ENCODE data around the gene RPTOR.

The RPTOR gene

DNA sequence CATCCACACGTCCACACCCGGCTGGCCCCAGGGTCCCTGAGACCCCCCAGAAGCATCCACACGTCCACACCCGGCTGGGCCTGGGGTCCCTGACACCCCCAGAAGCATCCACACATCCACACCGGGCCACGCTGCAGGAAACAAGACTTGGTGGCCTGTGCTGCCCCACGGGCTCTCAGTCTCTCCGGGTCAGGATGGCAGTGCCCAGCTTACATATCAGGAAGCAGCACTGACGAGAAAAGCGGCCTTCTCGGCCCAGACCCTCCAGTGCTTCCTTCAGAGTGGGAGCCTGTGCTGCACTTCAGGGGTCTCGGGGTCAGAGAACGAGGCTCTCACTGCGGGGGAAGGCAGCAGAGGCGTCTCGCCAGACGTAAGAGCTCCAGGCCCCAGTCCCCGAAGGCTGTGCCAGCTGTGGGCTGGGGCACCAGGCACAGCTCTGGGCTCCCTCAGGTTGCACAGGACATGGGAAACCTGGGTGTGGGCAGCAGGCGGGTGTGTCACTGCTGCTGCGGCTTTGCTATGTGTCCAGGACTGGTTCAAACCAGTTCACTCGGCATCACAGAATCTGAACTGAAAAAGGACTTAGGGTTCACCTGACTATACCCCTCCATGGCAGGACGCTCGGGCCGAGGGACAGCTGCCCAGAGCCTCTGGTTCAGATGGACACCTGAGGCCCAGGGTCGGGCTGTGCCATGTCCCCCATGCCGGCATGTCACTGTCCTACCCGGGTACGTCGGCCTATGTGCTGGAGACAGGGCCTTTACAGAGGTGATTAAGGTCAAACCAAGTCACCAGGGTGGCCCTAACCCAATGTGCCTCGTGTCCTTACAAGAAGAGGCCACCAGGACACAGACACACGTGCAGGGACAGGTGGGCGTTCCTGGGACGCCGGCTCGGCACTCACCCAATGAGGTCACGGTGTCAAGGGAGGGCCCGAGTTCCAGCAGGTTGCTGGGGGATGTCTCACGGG is 406.8 kb downstream of the RPTOR start:
- H3K9me3 ChIP-seq (ENCODE audit: insufficient read depth, low read depth, low read length): no peaks in the 10 kb centered on the region
- WGBS: 94% methylated on average over 38 of the region's 38 CpGs
- no peaks in the 10 kb centered on the region for H3K27me3 ChIP-seq (ENCODE audit: insufficient read depth, low read length)
- no peak overlapping the region for H3K9ac ChIP-seq (ENCODE audit: low read depth, low read length)
- no peak overlapping the region for H3K4me3 ChIP-seq (ENCODE audit: low read length)
- no peaks in the 10 kb centered on the region for H3K4me1 ChIP-seq (ENCODE audit: insufficient read depth, low read length)
- no peak overlapping the region for H3K27ac ChIP-seq (ENCODE audit: low read depth, low read length)
- peaks cover 7% of the 10 kb centered on the region for H3K36me3 ChIP-seq (ENCODE audit: insufficient read depth, low read length)

DNA sequence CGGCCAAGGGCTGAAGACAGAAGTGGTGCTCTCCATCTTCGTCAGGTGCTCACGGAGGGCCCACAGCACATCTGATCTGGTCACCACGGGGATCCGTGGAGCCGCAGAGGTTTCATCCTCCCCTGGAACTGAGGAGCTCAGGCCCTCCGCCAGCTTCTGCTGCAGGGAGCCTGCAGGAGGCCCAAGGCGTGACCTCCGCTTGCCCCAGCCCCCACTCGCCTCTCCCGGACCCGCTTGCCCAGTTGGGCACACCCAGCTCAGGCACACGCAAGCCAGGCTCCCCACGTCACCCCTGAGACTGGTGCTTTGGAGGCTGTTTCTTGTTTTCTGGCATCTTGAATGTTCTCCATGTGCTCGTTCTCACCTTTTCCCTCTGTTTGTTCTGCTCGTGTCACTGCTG is 407.7 kb downstream of the RPTOR start:
- Histone ChIP-seq H3K36me3 (ENCODE audit: insufficient read depth, low read length) (0 out of 2 replicates have a peak, but pooled peaks cover 2% of the 10 kb centered on the region), H3K4me3 (ENCODE audit: low read length) (no peak overlapping the region), H3K4me1 (ENCODE audit: insufficient read depth, low read length) (no peaks in the 10 kb centered on the region), H3K9me3 (ENCODE audit: insufficient read depth, low read depth, low read length) (no peaks in the 10 kb centered on the region), H3K27me3 (ENCODE audit: insufficient read depth, low read length) (no peaks in the 10 kb centered on the region), H3K9ac (ENCODE audit: low read depth, low read length) (no peak overlapping the region), H3K27ac (ENCODE audit: low read depth, low read length) (no peak overlapping the region)
- 93% methylated on average over 16 of the region's 16 CpGs for WGBS

DNA sequence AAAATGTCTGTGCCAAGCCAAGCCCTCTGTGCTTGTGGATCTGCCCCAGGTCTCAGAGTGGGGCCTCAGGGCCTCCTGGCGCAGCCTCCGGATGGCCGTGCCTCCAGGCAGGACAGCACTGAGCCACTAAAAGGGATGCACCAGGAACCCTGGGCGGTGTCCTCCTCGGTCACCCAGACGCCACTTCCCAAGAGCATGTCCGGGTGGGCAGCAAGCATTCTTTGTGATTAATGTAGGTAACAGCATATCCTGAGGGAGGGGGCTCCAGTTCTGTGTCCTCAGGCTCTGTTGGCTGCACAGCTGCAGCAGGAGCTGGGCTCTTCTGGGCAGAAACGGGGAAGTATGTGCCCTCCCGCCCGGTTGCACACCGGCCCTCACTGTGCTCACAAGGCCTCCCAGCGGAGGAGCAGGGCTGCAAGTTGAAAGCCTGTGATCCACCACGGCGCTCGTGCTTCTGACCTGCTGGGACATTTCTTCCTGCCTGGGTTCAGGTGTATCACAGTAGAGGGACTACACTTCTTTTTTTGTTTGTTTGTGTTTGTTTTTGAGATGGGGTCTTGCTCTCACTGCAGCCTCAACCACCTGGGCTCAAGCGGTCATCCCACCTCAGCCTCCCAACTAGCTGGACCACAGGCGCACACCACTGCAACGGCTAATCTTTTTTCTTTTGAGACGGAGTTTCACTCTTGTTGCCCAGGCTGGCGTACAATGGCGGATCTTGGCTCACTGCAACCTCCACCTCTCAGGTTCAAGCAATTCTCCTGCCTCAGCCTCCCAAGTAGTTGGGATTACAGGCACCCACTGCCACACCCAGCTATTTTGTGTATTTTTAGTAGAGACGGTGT is 409.1 kb downstream of the RPTOR start:
- no peak overlapping the region for H3K27ac ChIP-seq (ENCODE audit: low read depth, low read length)
- no peak overlapping the region for H3K4me3 ChIP-seq (ENCODE audit: low read length)
- H3K9ac ChIP-seq (ENCODE audit: low read depth, low read length): no peak overlapping the region
- 95% methylated on average over 22 of the region's 22 CpGs for WGBS
- no peaks in the 10 kb centered on the region for H3K9me3 ChIP-seq (ENCODE audit: insufficient read depth, low read depth, low read length)
- 0 out of 2 replicates have a peak, but pooled peaks cover 2% of the 10 kb centered on the region for H3K36me3 ChIP-seq (ENCODE audit: insufficient read depth, low read length)
- H3K4me1 ChIP-seq (ENCODE audit: insufficient read depth, low read length): no peaks in the 10 kb centered on the region
- H3K27me3 ChIP-seq (ENCODE audit: insufficient read depth, low read length): no peaks in the 10 kb centered on the region

DNA sequence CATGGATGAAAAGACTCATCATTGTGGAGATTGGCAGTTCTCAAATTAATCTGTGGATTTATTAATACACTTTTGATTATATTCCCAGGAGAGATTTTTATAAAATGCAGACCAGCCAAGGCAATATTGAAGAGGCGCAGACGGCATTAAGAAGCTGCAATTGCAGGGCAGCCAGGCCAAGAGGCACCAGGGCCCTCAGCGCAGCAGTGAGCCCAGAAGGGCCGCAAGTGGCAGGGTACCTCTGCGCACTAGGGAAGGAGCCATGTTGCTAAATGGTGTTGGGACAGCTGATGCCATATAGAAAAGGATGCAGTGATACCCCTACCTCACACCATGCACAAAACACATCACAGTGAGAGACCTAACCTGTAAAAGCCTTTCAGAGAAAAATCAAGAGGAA is 410.4 kb downstream of the RPTOR start:
- H3K27me3 ChIP-seq (ENCODE audit: insufficient read depth, low read length): no peaks in the 10 kb centered on the region
- H3K9ac ChIP-seq (ENCODE audit: low read depth, low read length): no peak overlapping the region
- 0 out of 2 replicates have a peak, but pooled peaks cover 2% of the 10 kb centered on the region for H3K36me3 ChIP-seq (ENCODE audit: insufficient read depth, low read length)
- H3K9me3 ChIP-seq (ENCODE audit: insufficient read depth, low read depth, low read length): no peaks in the 10 kb centered on the region
- no peak overlapping the region for H3K4me3 ChIP-seq (ENCODE audit: low read length)
- no peak overlapping the region for H3K27ac ChIP-seq (ENCODE audit: low read depth, low read length)
- H3K4me1 ChIP-seq (ENCODE audit: insufficient read depth, low read length): no peaks in the 10 kb centered on the region
- WGBS: 96% methylated on average over 5 of the region's 5 CpGs

DNA sequence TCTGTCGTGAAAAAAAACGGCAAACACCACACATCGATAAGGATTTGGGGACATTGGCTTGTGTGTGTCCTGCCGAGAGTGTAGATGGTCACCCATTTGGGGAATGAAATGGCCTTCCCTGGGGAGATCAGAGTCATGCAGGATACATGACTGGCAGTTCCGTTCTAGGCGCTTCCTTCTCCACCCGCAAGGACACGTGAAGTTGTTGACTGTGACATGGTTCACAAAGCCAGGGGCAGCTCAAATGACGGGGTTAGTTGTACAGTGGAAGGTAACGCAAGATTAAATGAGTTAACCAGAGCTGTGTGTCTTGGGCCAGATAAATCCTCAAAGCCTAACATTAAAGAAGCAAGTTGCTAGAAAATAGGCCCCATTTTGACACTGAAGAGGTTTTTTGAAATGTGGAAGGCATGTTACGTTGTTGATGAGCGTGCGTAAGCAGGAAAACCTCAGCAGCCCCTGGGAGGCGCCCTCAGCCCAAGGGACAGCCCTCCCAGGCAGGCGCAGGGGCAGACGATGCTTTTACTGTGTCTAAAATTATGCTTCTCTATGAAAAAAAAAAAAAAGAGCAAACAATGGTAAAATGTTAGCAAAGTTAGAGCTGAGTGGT is 411.1 kb downstream of the RPTOR start:
- Histone ChIP-seq H3K27me3 (ENCODE audit: insufficient read depth, low read length) (no peaks in the 10 kb centered on the region), H3K27ac (ENCODE audit: low read depth, low read length) (no peak overlapping the region), H3K9ac (ENCODE audit: low read depth, low read length) (no peak overlapping the region), H3K4me3 (ENCODE audit: low read length) (no peak overlapping the region), H3K4me1 (ENCODE audit: insufficient read depth, low read length) (no peaks in the 10 kb centered on the region), H3K36me3 (ENCODE audit: insufficient read depth, low read length) (0 out of 2 replicates have a peak, but pooled peaks cover 2% of the 10 kb centered on the region), H3K9me3 (ENCODE audit: insufficient read depth, low read depth, low read length) (no peaks in the 10 kb centered on the region)
- WGBS: 94% methylated on average over 16 of the region's 16 CpGs

DNA sequence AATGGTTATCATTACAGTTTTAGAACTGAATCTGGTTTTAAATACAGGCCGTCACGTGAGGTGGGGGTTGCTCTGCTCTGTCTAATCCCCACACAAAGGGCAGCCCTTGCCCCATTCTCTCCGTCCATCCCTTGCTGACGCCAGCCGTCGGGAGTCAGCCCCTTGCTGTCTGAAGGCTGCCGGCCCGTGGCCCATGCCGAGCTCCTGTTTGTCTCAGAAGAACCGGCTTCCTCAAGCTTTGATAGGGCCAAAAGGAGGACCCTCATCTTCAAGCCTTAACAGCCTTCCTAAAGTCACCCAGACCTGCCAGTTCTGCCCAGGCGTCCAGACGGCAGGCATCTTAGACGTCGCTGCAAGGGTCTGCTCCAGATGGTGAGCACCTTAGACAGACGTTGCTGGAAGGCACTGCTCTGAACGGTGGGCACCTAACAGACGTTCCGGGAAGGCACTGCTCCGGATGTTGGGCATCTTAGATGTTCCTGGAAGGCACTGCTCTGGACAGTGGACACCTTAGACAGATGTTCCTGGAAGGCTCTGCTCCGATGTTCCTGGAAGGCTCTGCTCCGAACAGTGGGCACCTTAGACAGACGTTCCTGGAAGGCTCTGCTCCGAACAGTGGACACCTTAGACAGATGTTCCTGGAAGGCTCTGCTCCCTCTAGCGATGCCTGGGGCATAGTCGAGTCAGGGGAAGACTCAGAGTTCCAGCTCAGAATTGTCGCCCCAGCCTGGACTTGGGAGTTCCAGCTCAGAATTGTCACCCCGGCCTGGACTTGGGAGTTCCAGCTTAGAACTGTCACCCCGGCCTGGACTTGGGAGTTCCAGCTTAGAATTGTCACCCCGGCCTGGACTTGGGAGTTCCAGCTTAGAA is 411.9 kb downstream of the RPTOR start:
- Histone ChIP-seq H3K4me3 (ENCODE audit: low read length) (no peak overlapping the region), H3K27ac (ENCODE audit: low read depth, low read length) (no peak overlapping the region), H3K9me3 (ENCODE audit: insufficient read depth, low read depth, low read length) (no peaks in the 10 kb centered on the region), H3K27me3 (ENCODE audit: insufficient read depth, low read length) (no peaks in the 10 kb centered on the region), H3K36me3 (ENCODE audit: insufficient read depth, low read length) (0 out of 2 replicates have a peak, but pooled peaks cover 1% of the 10 kb centered on the region), H3K4me1 (ENCODE audit: insufficient read depth, low read length) (no peaks in the 10 kb centered on the region), H3K9ac (ENCODE audit: low read depth, low read length) (no peak overlapping the region)
- 88% methylated on average over 27 of the region's 29 CpGs for WGBS

DNA sequence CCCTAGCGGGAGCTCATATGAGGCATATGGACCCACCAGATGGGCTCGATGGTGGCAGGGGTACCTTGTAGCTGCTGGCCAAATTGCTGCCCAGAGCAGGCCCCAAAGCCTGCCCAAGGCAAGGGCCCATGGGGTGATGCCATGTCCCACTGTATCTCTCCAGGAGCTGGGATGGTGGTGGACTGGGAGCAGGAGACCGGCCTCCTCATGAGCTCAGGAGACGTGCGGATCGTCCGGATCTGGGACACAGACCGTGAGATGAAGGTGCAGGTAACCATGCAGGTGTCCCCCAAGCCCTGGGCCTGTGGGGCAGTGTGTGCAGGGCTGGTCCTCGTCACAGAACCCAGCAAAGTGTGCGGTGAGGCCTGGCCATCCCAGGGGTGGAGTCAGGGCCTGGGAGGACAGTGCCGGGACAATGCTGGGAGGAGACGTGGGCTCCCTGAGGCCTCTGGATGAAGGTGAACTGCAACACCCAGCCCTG is 412.9 kb downstream of the RPTOR start:
- H3K4me3 ChIP-seq (ENCODE audit: low read length): no peak overlapping the region
- 94% methylated on average over 12 of the region's 12 CpGs for WGBS
- H3K9me3 ChIP-seq (ENCODE audit: insufficient read depth, low read depth, low read length): no peaks in the 10 kb centered on the region
- no peak overlapping the region for H3K9ac ChIP-seq (ENCODE audit: low read depth, low read length)
- no peaks in the 10 kb centered on the region for H3K27me3 ChIP-seq (ENCODE audit: insufficient read depth, low read length)
- H3K36me3 ChIP-seq (ENCODE audit: insufficient read depth, low read length): no peaks in the 10 kb centered on the region
- no peak overlapping the region for H3K27ac ChIP-seq (ENCODE audit: low read depth, low read length)
- no peaks in the 10 kb centered on the region for H3K4me1 ChIP-seq (ENCODE audit: insufficient read depth, low read length)

DNA sequence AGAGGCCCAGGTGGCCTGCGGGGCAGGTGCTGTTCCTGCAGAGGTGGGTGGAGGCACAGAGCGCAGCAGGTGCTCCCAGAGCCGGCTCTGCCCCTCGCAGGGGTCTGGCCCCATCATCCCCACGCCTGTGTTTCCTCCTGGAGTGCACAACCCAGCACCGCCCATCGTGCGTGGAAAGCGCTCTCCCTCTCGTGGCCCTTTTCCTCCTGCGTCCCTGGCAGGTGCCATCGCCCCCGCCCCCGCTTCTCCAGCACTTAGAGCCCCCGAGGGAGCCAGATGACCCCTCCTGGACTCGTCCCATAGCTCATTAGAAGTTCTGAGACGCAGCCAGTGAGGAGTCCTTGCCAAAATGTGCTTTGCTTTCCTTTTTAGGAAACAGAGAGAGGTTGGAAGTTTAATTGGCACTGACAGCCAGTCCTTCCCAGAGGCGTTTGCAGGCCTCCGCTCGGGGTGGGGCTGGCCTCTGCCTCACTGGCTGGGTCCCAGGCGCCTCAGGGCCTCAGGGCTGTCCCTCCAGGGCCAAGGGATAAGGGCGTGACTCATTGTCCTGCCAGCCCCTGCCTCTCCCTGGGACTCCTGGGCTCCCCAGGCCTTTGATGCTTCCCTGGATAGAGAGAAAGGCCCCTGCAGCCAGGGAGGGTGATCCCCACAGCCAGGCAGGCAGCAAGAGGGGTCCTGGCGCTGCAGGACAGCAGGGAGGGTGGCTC is 414.8 kb downstream of the RPTOR start:
- H3K36me3 ChIP-seq (ENCODE audit: insufficient read depth, low read length): no peaks in the 10 kb centered on the region
- H3K4me3 ChIP-seq (ENCODE audit: low read length): no peak overlapping the region
- no peaks in the 10 kb centered on the region for H3K27me3 ChIP-seq (ENCODE audit: insufficient read depth, low read length)
- H3K4me1 ChIP-seq (ENCODE audit: insufficient read depth, low read length): no peaks in the 10 kb centered on the region
- WGBS: 94% methylated on average over 23 of the region's 23 CpGs
- no peaks in the 10 kb centered on the region for H3K9me3 ChIP-seq (ENCODE audit: insufficient read depth, low read depth, low read length)
- H3K9ac ChIP-seq (ENCODE audit: low read depth, low read length): 0 out of 2 replicates have a peak overlapping the region, but pooled peaks have one; percentile 19
- no peak overlapping the region for H3K27ac ChIP-seq (ENCODE audit: low read depth, low read length)

DNA sequence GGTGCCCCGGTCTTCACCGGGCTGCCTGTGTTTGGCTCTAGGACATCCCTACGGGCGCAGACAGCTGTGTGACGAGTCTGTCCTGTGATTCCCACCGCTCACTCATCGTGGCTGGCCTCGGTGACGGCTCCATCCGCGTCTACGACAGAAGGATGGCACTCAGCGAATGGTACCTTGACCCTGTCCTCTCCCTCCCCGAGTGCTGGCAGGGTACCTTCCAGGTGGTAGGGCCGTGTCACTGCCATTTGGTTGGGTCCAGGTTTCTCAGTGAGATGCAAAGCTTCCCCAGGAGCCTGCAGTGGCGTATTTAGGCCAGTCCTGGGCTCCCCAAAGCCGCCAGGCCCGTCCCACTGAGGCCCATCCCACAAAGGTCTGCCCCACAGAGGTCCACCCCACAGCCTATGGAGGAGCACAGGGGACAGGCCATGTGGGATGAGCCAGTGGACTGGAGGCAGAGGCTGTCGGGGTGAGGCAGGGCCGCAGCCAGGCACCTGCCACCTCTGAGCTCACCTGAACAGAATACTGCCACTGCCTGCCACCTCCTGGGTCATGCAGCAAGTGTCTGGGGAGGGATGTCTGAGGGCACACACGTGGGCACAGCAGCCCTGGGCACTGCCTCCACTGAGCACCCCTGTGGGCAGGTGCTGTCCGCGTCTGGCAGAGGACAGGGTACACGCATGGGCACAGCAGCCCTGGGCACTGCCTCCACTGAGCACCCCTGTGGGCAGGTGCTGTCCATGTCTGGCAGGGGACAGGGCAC is 415.6 kb downstream of the RPTOR start:
- Histone ChIP-seq H3K9ac (ENCODE audit: low read depth, low read length) (no peak overlapping the region), H3K4me3 (ENCODE audit: low read length) (no peak overlapping the region), H3K4me1 (ENCODE audit: insufficient read depth, low read length) (no peaks in the 10 kb centered on the region), H3K9me3 (ENCODE audit: insufficient read depth, low read depth, low read length) (no peaks in the 10 kb centered on the region), H3K27me3 (ENCODE audit: insufficient read depth, low read length) (no peaks in the 10 kb centered on the region), H3K27ac (ENCODE audit: low read depth, low read length) (no peak overlapping the region), H3K36me3 (ENCODE audit: insufficient read depth, low read length) (0 out of 2 replicates have a peak, but pooled peaks cover under 1% of the 10 kb centered on the region)
- WGBS: 94% methylated on average over 24 of the region's 24 CpGs
